Right atrium auricular region (tissue), 2 donors: Measurements from ENCODE around the gene RSRC2. TPM values are rescaled to one million over a fixed set of nuclear protein-coding genes. Genes with fewer than 3 reads are reported as not detected.
A peak's percentile ranks its signal among the peaks of the same experiment; 100 is the strongest.

Source experiments
- DNase-seq: peaks from one replicate; pipeline ENCODE4 v3.0.0-alpha.2; 2019; ENCODE audit warnings: low spot score
- H3K27ac ChIP-seq, 2 donors: fragments of 200-600 bp; sonication (generic); 1 replicate in 1 of 2; 2 replicates in 1 of 2; pipeline ENCODE4 v1.5.1; 2016 to 2019
- H3K27me3 ChIP-seq, 2 donors: fragments of 200-600 bp; sonication (generic); one replicate each; pipeline versions ENCODE4 v1.5.1 to v1.6.0; 2017 to 2019
- H3K36me3 ChIP-seq: fragments of 200-600 bp; sonication (generic); one replicate; pipeline ENCODE4 v1.5.1; 2016
- H3K4me1 ChIP-seq, 2 donors: fragments of 200-600 bp; sonication (generic); one replicate each; pipeline versions ENCODE4 v1.5.1 to v1.6.0; 2017 to 2019
- H3K4me3 ChIP-seq, 2 donors: fragments of 200-600 bp; sonication (generic); 1 replicate in 1 of 2; 2 replicates in 1 of 2; pipeline ENCODE4 v1.5.1; 2017 to 2019; ENCODE audit warnings: mild to moderate bottlenecking in 1 of 2, moderate library complexity in 1 of 2
- H3K9me3 ChIP-seq, 2 donors: fragments of 200-600 bp; sonication (generic); one replicate each; pipeline ENCODE4 v1.5.1; 2019
- total RNA-seq, 2 donors: library from RNA; depleted of rRNA; stranded (reverse); fragments of >200 nt; gene quantifications; one replicate each; pipeline ENCODE4 v1.1.0, GENCODE V29; 2016
- TF ChIP-seq, protein P1 (sequence below), 2 donors: fragments of 200-600 bp; sonication (generic); IDR thresholded peaks; one replicate each; pipeline ENCODE4 v1.5.1; 2019; ENCODE audit warnings: antibody characterized with exemption in 2 of 2

The RSRC2 gene
- total RNA-seq, 2 donors from 2014 or later, result 35.6 to 36.6 TPM

- Histone ChIP-seq H3K4me1 (peaks cover 0 to 6% of the 10 kb centered on the region in 2 donors), H3K27ac (no peak overlapping the region), H3K27me3 (no peaks in the 10 kb centered on the region), H3K9me3 (no peaks in the 10 kb centered on the region), H3K36me3 (peaks cover 84% of the 10 kb centered on the region), H3K4me3 (no peak overlapping the region)
- DNase-seq, result no peak
- TF ChIP-seq, protein P1, sequence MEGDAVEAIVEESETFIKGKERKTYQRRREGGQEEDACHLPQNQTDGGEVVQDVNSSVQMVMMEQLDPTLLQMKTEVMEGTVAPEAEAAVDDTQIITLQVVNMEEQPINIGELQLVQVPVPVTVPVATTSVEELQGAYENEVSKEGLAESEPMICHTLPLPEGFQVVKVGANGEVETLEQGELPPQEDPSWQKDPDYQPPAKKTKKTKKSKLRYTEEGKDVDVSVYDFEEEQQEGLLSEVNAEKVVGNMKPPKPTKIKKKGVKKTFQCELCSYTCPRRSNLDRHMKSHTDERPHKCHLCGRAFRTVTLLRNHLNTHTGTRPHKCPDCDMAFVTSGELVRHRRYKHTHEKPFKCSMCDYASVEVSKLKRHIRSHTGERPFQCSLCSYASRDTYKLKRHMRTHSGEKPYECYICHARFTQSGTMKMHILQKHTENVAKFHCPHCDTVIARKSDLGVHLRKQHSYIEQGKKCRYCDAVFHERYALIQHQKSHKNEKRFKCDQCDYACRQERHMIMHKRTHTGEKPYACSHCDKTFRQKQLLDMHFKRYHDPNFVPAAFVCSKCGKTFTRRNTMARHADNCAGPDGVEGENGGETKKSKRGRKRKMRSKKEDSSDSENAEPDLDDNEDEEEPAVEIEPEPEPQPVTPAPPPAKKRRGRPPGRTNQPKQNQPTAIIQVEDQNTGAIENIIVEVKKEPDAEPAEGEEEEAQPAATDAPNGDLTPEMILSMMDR (IDR thresholded peaks at IDR 0.05), result no peak
Measured at GRCh38 chr12:122506393-122506938, 20.3 kb downstream of the RSRC2 start.

DNA sequence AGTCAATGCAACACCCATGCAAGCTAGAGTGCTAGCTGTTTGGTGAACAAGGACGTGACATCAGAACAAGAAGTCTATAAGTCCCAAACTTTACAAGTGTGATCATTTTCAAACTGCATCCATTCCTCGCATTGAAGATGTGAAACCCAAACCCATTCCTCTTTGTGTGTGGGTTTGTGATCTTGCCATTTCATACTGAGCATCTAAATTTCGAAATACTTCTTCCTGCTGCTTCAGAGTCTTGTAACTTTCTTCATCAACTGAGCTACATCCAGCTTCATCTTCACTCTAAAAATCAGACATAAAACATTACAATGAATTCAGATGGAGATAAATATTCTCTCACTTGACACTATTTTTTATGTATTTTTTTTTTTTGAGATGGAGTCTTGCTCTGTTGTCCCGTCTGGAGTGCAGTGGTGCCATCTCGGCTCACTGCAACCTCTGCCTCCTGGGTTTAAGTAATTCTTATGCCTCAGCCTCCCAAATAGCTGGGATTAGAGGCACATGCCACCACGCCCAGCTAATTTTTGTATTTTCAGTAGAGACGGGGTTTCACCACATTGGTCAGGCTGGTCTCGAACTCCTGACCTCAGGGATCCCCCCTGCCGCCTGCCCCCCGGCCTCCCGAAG, 21.2 kb downstream of the RSRC2 start:
- H3K27me3 ChIP-seq, result no peaks in the 10 kb centered on the region
- TF ChIP-seq, protein P1 (IDR thresholded peaks at IDR 0.05), result no peak
- H3K36me3 ChIP-seq, result peaks cover 75% of the 10 kb centered on the region
- H3K4me3 ChIP-seq, result no peak overlapping the region
- no peak overlapping the region for H3K27ac ChIP-seq
- H3K9me3 ChIP-seq, result no peaks in the 10 kb centered on the region
- DNase-seq, result no peak
- peaks cover 0 to 11% of the 10 kb centered on the region in 2 donors for H3K4me1 ChIP-seq

GRCh38 chr12:122503783-122504590, 22.7 kb downstream of the RSRC2 start:
- H3K9me3 ChIP-seq, result no peaks in the 10 kb centered on the region
- TF ChIP-seq, protein P1 (IDR thresholded peaks at IDR 0.05), result no peak
- no peak overlapping the region for H3K4me3 ChIP-seq
- H3K36me3 ChIP-seq, result peaks cover 59% of the 10 kb centered on the region
- peaks cover 0 to 18% of the 10 kb centered on the region in 2 donors for H3K4me1 ChIP-seq
- no peaks in the 10 kb centered on the region for H3K27me3 ChIP-seq
- no peak overlapping the region for H3K27ac ChIP-seq
- DNase-seq, result no peak

- Histone ChIP-seq H3K9me3 (no peaks in the 10 kb centered on the region), H3K27me3 (no peaks in the 10 kb centered on the region), H3K4me1 (peaks cover 0 to 24% of the 10 kb centered on the region in 2 donors), H3K4me3 (no peak overlapping the region), H3K27ac (no peak overlapping the region), H3K36me3 (peaks cover 52% of the 10 kb centered on the region)
- TF ChIP-seq, protein P1 (IDR thresholded peaks at IDR 0.05), result no peak
- no peak for DNase-seq
Measured at GRCh38 chr12:122503147-122503751, 23.5 kb downstream of the RSRC2 start.

- H3K36me3 ChIP-seq, result peaks cover 37% of the 10 kb centered on the region
- H3K27me3 ChIP-seq, result no peaks in the 10 kb centered on the region
- TF ChIP-seq, protein P1 (IDR thresholded peaks at IDR 0.05), result no peak
- peak overlapping the region in 1 of 2 donors; percentile 88 for H3K4me3 ChIP-seq
- no peaks in the 10 kb centered on the region for H3K9me3 ChIP-seq
- H3K4me1 ChIP-seq, result peaks cover 0 to 25% of the 10 kb centered on the region in 2 donors
- peak overlapping the region in 1 of 2 donors; percentile 99 for H3K27ac ChIP-seq
- DNase-seq, result no peak
Measured at GRCh38 chr12:122501489-122501989, 25.2 kb downstream of the RSRC2 start.
